22Rv1 (cell line): Measurements from ENCODE around the gene POLE3.

Experiments
- H3K27ac ChIP-seq: fragments of 450-650 bp; 2 replicates; pipeline ENCODE4 v1.5.1; 2017
- CTCF ChIP-seq: fragments of 450-650 bp; IDR thresholded peaks from 2 replicates; pipeline ENCODE4 v1.5.1; 2017; ENCODE audit warnings: mild to moderate bottlenecking
- ZFX ChIP-seq: fragments of 450-650 bp; IDR thresholded peaks from 2 replicates; pipeline ENCODE4 v1.6.1; 2017; ENCODE audit warnings: antibody characterized with exemption, borderline replicate concordance

The POLE3 gene

GRCh38 chr9:113399646-113400200, 10.8 kb downstream of the POLE3 start:
- no peak for TF ChIP-seq ZFX
- no peak for TF ChIP-seq CTCF
- no peak overlapping the region for H3K27ac ChIP-seq

DNA sequence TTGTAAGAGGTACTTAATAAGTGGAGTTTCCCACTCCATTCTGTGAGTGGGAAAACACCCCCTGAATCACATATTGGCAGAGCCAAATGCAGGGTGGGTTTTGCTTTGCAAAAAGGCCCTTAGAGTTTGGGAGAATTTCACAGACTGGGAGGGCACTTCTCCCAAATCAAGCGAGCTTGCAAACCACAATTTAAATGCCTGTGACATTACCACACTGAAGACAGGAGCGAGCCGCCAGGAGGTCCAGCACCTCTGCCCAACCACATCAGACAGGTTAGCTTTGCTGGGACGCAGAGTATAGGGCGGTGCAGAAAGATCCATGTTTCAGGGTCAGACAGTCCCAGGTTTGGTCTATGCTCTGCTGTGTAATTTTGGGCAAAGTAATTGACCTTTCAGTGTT, 11.7 kb downstream of the POLE3 start:
- TF ChIP-seq ZFX (no peak), CTCF (no peak)
- no peak overlapping the region for H3K27ac ChIP-seq

DNA sequence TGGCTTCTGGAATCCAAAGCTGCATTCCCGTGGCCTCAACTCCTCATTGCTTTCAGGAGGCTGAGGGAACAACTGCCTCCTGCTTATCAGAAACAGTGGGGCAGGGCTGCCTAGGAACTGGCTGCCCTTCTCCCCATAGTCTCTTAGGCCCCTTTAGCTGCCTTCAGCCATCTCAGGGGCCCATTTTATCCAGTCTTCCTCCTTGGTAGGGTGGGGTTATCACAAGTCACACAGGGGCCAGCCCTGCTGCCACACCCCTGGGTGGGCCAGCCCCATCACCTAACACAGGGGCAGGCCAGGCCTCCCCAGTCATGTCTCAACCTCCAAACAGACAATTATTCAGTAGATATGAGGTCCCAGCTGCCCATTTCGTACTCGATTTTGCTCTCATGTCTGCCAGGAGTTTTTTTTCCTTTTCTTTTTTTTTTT, 13.3 kb downstream of the POLE3 start:
- TF ChIP-seq CTCF = no peak
- no peak for TF ChIP-seq ZFX
- no peak overlapping the region for H3K27ac ChIP-seq

DNA sequence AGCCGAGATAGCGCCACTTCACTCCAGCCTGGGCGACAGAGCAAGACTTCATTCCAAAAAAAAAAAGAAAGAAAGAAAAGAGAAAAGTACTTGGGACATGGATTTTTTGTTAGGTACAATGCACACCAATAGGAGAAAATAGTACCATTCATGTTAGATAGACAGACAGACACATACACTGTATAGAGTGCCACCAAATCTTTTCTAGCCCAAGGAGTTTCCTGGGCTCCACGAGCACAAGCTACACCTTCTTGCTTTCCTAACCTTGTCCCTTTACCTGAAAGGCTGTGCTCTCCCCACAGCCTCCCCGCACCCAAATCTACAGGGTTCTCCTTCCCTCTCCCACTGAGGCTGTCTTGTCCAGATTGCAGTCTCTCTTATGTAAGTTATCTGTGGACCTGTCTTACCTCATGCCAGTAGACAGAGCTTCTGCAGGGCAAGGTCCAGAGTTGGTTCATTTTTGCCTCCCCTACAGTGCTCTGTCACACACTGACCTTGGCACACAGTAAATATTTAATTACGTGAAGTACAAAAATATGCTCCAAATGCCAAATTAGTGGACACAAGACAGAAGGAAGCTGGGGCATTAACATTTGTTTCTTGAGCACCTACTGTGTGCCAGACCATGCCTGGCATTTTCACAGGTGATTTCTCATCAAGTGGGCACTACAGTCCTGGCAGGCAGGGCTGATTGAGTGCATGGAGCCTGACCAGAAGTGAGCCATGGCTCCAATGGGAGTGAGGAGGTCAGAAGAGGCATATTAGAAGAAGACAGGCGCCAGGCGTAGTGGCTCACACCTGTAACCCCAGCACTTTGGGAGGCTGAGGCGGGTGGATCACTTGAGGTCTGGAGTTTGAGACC, 15.2 kb downstream of the POLE3 start:
- TF ChIP-seq ZFX (no peak), CTCF (no peak)
- H3K27ac ChIP-seq = no peak overlapping the region

GRCh38 chr9:113393281-113393680, 17.2 kb downstream of the POLE3 start:
- no peak for TF ChIP-seq CTCF
- TF ChIP-seq ZFX = no peak
- no peak overlapping the region for H3K27ac ChIP-seq

GRCh38 chr9:113391917-113392316, 18.6 kb downstream of the POLE3 start:
- H3K27ac ChIP-seq = no peak overlapping the region
- no peak for TF ChIP-seq CTCF
- no peak for TF ChIP-seq ZFX

DNA sequence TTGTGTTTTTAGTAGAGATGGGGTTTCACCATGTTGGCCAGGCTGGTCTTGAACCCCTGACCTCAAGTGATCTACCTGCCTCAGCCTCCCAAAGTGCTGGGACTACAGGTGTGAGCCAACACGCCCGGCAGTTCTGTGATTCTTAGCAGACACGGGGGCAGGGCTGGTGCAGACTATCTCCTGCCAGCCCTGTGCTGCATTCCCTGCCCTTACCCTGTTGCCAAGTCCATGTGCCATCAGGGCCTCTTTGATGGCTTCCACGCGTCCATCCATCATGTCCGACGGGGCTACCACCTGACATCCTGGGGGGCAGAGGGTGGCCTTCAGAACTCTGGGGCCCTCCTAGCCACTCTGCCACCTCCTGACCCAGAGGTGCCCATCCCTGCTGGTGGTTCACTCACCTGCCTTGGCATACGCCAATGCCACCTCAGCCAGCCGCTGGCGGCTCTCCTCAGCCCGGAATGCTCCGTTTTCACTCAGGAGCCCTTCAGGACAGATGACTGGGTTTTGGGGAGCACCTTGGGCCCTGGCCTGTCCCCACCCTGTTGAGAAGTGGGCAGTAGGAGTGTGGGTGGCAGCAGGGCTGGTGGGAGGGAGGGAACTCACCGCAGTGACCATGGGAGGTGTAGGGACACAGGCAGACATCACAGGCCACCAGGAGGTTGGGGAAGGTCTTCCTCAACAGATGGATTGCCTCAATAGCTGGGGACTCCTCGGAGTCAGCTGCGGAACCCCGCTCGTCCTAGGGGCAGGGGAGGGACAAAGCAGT, 20.1 kb downstream of the POLE3 start:
- TF ChIP-seq CTCF = no peak
- TF ChIP-seq ZFX = no peak
- no peak overlapping the region for H3K27ac ChIP-seq
